IPS-18c (cell line): Measurements from ENCODE around the gene SPSB4.

ENCODE experiments used
- H3K4me3 ChIP-seq: 2 replicates; pipeline ENCODE4 v1.7.0; 2013; ENCODE audit warnings: low read depth, mild to moderate bottlenecking, low read length, moderate library complexity; ENCODE audit not compliant: insufficient read depth
- H3K9me3 ChIP-seq: one replicate; pipeline ENCODE4 v1.6.1; 2013; ENCODE audit warnings: mild to moderate bottlenecking, low read length, moderate library complexity; ENCODE audit not compliant: control insufficient read depth, insufficient read depth

Gene SPSB4

GRCh38 chr3:141193066-141193830, 142.1 kb downstream of the SPSB4 start:
- no peak overlapping the region for H3K4me3 ChIP-seq
- no peaks in the 10 kb centered on the region for H3K9me3 ChIP-seq
